Right renal cortex interstitium (tissue), 3 donors: Measurements from ENCODE around the gene CHMP2B. TPM values are rescaled to one million over a fixed set of nuclear protein-coding genes. Genes with fewer than 3 reads are reported as not detected.
"Not testable (repeated sequence)": the region's sequence is repeated elsewhere in the genome, so short reads cannot be mapped to it uniquely, and the experiment has no call there.

Experiments
- DNase-seq, 3 donors: peaks; one replicate each; pipeline ENCODE4 v3.0.0-alpha.2; 2013; ENCODE audit warnings: low read depth in 3 of 3, low spot score in 2 of 3
- polyA plus RNA-seq, 3 donors: library from polyadenylated mRNA; unstranded; fragments of 120-200 nt; gene quantifications; one replicate each; pipeline ENCODE4 v1.2.1, GENCODE V29; 2013; ENCODE audit not compliant: insufficient read length in 3 of 3

CHMP2B gene
- polyA plus RNA-seq, 3 donors = 55.4 to 60.5 (median 55.5) TPM

GRCh38 chr3:87305031-87305430 lies 77.9 kb downstream of the CHMP2B start:
- DNase-seq = not testable (repeated sequence)

Other genes starting within 250 kb of the CHMP2B start
- gene VGLL3, start 236.2 kb upstream of the CHMP2B start, polyA plus RNA-seq = 1 to 10 TPM; 3.0 to 4.7 (median 4.6) TPM
- under 1 TPM in 1 of 3 donors, not detected in 2; 0.14 TPM for gene POU1F1, start 49.3 kb downstream of the CHMP2B start, polyA plus RNA-seq